GM12872 (cell line): ENCODE data around the gene ATP8A1.

Experiments used
- CTCF ChIP-seq: IDR thresholded peaks from 3 replicates; pipeline ENCODE4 v1.5.1; 2011; ENCODE audit warnings: low read depth, mild to moderate bottlenecking, low read length, moderate library complexity; ENCODE audit not compliant: insufficient read depth

Gene ATP8A1

GRCh38 chr4:42498040-42498439 is 158.9 kb downstream of the ATP8A1 start:
- no peak for TF ChIP-seq CTCF

GRCh38 chr4:42497142-42497910 is 159.6 kb downstream of the ATP8A1 start:
- TF ChIP-seq CTCF, result no peak

- TF ChIP-seq CTCF, result no peak
Measured at GRCh38 chr4:42492962-42493361, 163.9 kb downstream of the ATP8A1 start.

- TF ChIP-seq CTCF, result no peak
Measured at GRCh38 chr4:42490015-42490414, 166.9 kb downstream of the ATP8A1 start.

DNA sequence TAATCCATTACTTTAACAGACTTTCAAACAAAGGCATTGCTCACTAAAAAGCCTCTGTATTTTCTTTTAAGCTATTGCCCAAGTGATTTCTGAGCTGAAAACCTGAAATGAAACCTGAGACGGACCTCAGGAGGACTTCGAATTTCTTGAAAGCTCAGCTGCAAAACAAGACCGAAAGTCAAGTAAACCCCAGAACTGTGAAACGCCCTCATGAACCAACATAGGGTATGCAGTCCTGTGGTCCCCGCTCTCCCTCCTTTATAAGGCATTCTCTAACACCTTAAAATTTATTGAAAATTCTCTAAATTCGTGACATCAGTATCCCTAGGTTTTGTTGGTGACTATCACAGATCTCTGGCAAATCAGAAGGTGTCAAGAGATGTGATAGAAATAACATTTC is 167.8 kb downstream of the ATP8A1 start:
- no peak for TF ChIP-seq CTCF

DNA sequence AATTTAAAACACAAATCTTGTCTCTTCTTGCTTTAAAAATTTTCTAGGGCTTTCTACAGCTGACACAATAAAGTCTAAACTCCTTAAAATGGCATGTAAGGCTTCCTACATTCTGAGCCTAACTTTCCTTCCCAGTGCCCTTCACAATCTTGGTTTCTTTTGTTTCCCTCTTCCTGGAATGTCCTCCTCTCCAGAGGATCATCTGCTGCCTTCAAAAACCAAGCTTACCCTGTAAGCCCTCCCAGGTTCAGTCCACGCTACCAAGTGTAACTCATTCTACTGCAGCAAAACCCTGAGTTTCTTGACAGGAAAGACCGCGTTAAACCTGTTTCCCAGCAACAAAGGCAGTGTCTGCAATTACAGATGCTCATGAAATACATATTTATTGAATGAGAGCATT is 168.4 kb downstream of the ATP8A1 start:
- TF ChIP-seq CTCF, result no peak

DNA sequence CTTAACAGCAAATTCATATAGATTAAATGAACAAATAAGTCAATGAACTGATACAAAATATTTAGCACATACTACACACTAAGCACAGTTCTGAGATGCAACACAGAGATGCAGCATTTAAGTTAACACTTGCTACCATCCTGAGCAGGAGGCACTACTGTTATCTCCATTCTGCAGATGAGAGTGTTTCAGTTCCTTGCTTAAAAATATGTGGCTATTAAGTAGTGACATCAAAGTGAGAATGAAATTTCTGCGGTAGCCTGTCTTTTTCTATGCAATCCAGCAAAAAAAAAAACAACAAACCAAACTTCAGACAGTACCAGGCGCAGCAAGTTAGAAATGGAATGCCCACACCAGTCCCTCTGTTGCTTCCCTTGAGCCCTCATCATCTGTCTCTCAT is 168.8 kb downstream of the ATP8A1 start:
- TF ChIP-seq CTCF, result no peak
